Globus pallidus (tissue), 1 donor: Measurements from ENCODE around the gene CCDC33.

Experiments used
- DNase-seq: peaks from one replicate; pipeline ENCODE4 v3.0.0-alpha.2; 2015; ENCODE audit warnings: low spot score

Gene CCDC33

DNA sequence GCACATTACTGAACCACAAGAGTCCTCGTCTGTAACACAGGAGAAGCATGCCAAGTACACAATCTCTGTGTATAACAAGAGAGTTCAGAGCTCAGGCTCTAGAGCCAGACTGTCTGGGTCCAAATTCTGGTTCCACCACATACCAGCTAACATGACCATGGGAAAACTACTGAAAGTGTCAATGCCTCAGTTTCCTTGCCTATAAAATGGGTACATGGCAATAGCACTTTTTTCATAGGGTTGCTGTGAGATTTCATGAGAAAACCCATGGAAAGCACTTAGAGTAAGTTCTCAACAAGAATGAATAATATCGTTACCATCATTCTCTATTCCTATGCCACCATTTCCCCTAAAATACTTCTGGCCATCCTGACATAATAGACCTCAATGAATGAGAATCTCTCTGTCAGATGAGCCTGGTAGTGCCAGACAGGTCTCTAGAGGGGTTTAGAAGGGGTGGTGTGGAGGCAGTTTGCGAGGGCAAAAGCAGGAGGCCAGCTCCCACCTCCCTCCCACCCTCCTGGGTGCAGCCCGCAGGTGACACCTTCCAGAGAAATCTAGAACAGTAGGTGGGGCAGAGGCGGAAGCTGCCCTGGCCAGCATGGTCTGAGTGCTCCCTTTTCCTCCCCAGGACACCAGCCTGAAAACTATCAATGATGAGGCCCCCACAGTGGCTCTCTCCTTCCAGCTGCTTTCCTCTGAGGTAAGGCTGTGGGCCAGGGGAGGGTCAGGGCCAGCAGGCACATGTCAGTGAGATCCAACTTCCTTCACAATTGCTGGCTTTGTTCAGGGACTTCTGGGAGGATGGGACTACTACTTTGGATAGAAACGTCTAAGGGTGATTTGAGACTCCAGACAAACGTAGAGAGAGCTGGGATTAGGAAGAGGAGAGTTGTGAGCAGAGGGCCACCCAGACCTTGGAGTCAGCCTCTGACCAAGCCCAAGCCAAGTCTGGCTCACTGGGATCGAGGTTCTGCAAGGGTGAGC is 45.3 kb downstream of the CCDC33 start:
- DNase-seq = no peak

DNA sequence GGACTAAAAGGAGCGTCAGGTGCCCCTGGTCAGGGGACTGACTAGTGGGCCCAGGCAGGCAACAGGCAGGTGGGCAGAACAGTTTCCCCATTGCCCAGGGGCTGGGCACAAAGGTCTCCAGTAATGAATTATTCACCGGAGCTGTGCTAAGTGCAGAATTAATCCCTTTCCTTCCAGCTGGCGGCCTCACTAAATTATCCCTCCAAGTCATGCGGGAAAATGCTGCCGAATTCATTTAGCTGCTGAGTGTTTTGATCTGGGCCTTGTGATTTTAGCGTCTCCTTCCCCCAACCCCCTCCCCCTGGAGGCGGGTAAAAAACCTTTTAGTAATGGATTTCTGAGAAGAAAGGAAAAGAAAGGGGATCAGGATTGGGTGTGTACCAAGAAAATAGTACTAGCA is 47.2 kb downstream of the CCDC33 start:
- peak; percentile 10 for DNase-seq

DNA sequence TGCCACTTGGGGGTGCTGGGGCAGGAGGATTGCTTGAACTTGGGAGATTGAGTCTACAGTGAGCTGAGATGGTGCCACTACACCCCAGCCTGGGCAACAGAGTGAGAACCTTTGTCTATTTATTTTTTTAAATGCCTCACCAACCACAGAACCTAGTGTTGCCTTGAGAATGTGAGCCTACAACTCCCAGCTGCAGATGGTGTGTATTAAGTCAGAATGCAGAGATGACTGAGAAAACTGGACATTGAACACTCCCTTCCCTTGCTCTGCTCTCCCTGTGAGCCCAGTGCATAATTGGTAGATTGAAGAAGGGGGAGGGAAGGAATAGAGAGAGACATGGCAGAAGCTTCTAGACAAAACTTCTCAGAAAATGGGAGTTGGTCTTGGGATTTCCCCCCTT is 53.5 kb downstream of the CCDC33 start:
- DNase-seq = no peak

DNA sequence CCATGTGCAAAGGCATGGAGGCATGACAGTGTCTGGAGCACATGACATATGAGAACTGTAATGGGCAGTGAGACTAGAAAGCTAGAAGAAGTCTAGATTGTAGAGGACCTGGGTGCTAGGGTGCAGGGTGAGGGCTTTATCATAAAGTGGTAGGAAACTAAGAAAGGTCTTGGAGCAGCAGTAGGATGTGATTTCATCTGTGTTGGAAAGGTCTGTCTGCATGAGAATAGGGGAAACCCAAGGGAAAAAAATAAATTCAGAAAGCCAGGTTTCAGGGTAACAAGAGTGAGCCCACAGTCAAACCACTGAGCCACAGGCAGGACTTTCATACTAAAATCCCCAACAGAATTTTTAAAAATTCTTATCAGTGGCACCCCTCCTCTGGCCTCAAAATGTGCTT is 54.5 kb downstream of the CCDC33 start:
- no peak for DNase-seq

DNA sequence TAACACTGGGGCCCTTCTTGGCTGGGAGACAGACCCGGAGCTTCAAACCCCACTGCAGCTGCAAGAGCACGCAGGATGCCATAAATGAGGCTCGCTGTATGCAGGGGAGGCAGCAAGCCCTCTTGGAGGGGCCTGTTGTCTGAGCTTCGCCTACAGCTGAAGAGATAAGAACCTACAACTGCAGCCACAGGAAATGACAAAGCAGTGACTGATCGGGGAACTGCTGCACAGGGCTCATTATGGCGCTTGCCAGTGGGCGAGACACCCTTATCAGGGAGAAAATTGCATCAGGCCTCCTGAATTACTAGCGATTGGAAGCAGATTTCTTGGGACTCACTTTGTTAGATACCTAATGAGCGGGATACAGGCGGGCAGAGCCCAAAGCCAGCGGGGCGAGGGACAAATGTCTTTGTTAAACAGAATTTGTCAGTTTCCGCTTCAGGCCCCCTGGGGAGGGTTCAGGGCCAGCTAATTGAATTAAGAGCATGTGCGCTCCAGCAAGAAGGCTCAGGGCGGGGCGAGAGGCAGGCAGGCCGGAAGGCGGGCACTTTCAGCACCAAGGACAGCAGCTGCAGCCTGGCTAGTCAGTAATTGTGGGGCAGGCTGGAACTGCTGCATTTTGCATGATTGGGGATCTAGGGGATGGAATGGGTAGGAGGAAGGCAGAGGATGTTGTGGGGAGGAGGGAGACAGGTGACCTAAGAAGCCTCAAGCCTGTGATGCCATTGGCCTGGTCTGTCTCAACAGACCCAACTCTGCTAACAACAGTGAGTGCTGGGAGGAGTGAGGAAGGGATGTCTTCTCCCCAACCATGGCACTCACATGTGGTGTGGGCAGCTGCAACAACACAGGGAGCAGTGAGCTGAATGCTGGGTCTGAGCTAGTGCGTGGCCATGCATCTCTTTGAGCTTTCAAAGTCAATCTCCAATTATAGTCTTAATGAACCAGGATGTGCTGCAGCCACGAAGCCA is 55.3 kb downstream of the CCDC33 start:
- DNase-seq = peak; percentile 47

DNA sequence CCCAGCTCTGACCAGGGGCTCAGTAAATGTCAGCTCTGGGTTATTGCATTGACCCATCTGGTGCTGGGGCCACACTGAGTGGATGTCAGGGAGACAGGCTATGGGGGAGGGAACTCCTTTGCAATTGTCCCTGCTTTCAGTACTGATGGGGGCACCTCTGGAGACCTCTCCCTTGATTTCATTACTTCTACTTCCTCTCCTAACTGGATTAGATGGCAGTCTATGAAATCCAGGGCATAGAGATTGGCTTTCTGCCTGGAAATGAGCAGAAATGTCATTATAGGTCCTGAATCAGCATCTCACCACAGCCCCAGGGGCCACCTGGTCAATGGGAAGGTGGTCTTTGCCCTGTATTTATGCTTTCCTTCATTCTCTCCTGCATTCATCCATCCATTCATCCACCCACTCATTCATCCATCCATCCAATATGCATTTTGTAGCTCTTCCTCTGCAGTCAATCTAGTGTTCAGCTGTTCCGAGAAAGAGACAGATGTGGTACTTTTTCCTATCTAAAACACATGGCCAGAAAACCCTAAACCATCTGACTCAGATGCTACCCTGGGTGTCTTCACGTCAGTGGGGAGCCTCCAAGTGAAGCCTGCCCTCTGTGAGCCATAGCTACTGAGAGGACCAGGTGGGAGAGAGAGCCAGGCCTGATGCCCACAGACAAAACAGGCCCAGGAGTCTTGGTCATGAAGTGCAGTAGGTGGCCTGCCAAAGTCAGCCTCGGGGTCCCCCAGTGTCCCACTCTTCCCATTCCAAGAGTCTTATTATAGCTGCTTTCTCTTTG is 57.1 kb downstream of the CCDC33 start:
- DNase-seq = no peak

DNA sequence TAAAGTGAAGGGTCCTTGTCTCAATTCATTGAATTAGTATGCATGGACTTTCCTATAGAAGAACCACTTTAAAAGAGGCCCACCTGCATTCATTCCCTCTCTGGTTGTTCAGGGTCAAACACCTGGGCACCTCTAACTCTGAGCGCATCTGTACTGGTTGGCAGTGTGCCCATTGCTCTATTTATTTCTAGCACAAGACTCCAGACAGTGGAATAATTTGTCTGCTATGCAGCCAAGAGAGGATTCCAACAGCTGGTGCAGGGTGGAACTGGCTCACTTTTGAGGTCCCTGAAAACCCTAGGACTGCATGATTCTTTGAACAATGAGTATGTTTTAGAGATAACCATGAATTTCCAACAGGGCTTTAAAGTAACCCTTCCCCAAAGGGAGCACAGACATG is 57.9 kb downstream of the CCDC33 start:
- DNase-seq = no peak

DNA sequence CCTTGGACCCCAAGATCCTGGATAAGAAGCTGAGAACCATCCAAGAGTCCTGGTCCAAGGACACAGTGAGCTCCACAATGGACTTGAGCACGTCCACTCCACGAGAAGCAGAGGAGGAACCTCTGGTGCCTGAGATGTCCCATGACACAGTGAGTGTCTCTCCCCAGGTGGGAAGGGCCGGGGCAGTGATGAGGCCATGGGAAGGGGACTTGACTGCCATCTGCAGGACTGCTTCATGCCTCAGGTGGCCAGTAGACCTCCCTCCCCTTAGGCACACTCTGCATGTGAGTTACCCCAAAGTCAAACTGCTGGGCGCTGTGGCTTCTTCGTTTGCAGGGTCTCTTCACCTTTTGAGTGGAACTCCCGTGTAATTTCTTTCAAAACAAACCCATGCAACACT is 59.7 kb downstream of the CCDC33 start:
- no peak for DNase-seq

DNA sequence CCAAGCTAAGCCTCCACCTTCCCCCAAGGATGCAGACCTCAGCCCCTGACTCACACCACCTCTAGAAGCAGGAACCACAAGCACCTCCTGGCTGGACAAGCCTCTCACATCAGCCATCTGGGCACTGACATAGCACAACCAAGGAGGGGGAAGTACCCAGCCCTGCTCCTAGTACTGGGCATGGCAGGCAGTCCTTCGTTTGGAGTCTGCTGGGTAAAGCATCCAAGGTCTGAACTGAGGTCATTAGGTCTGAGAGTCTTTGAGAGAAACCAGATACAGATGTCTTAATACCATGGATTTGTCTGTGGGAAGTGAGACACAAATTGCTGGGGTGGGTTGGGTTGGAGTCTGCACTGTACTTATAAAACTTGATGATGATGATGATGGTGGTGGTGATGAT is 61.8 kb downstream of the CCDC33 start:
- no peak for DNase-seq

DNA sequence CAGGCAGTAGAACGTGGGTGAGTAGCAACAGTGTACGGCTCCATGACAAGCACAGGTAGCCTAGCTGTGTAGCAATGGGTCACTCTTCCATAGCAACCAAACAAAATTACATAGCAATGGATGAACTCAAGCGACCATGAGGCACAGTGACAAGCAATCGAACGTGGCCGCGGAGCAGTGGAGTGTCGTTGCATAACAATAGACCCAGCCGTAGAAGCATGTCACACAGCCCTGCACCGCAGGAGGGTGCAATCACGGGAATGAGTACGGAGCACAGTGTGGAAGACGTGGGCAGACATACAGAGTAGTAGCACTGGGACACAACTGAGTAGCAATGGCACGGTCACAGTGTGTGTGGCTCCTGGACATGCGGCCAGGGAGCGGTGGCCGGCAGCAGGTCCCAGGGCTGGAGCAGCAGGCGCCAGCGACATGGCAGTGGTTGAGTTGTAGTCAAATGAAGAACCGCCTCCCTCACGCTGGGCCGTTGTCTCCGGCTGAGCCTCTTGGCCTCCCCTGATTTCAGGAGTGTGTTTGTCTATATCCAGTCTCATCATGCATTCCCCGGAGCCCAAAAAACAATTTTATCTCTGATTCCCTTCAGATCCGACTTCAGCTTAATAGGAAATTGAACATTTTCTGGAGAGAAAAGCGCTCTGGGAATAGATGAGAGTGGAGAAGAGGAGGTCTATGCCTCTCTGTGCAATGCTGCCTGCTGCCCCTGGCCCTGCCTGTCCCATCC is 64.1 kb downstream of the CCDC33 start:
- no peak for DNase-seq

DNA sequence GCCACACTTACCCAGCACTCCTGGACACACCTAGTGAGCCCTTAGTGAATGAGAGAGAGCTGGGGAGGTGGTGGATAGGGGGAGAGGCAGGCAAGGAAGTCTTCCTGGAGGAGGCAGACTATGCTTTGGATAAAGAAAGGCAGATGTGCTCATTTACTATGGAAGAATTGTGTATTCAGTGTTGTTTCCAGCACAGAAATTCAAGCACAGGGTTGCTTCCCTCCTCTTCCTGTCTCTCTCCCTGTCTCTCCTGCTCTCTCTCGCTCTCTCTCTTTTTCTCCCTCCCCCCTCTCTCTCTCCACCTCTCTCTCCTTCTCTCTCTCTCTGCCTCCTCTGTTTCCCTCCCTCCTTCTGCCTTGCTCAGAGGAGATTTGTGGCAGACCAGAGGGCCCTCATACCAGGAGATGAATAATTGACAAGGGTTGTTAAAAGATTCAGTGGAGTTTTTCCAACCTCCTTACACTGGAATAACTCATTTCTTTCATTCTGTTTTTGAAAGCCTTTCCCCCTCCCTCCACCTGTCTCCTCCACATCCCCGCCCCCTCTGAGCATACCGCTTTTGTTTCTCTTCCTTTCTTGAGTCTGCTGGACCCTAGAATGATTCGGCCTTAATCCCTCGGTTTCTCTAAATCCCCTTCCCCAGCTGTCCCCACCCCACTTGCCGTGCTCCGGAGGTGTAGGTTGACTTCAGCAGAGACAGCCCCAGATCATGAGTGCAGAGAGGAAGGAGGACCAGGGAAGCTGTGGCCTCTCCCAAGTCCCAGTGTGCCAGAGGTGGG is 65.6 kb downstream of the CCDC33 start:
- no peak for DNase-seq

DNA sequence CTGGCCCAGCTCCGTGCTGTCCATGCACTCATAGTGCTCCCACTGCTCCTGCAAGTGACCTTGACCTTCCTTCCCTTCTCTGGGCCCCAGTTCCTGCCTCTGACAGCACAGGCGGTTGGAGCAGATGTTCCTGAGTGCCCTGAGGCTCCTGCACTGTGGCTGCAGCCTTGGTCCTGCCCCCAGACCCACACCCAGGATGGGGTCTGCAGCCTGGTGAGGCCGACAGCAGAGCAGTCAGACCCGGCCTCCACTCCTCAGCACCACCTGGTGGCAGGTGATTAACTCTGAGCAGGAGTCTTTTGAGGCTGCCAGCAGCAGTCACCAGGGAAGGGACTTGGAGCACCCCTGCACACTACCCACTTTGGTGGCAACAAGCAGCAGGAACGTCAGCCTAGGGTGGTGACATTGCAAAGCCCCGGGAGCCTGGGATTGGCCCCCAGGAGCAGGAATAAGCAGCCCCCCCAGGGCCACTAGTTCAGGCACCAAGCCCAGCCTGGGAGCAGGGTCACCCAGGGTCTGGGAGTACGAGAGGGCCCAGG is 66.8 kb downstream of the CCDC33 start:
- DNase-seq = no peak

DNA sequence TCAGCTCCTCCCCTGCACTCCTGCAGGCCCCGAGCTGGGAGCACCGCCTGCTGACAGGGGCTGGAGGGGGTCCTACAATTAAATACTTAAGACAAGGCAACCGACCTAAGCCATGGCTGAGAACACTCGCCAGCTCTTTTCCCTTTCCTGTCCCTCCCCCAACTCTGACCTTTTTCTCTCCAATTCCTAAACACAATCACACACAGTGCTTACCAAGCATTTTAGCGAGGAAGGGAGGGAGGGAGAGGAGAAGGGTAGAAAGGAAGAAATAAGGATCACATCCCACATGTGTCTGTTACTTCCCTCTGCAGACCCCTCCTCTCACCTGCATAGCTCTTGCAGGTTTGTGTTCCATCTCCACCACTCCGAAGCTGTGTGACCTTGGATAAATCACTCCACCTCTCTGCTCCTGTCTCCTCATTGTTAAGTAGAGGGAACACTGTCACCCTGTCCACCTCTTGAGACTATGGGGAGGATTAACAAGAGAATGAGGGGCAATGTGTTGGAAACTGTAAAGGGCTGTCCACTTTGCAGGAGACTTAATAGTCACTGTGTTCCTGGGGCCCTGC is 67.7 kb downstream of the CCDC33 start:
- DNase-seq = no peak

DNA sequence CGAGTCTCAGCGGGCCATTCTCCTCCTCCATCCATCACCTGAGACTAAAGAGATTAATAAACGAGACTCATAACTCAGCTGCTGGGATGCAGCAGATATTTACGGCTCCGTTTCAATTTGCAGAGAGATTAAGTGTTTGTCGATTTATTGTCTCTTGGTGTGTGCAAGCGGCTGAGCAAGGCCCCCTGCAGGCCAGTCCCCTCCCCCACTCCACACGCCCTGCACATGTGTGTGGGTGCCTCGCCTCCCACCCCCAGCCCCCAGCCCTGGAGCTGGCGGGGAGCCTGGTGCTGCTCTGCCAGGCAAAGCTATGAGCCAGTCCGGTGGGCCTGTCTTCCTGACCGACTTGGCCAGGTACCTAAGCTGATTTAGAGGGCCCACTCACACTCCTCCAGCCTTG is 68.3 kb downstream of the CCDC33 start:
- DNase-seq = no peak

DNA sequence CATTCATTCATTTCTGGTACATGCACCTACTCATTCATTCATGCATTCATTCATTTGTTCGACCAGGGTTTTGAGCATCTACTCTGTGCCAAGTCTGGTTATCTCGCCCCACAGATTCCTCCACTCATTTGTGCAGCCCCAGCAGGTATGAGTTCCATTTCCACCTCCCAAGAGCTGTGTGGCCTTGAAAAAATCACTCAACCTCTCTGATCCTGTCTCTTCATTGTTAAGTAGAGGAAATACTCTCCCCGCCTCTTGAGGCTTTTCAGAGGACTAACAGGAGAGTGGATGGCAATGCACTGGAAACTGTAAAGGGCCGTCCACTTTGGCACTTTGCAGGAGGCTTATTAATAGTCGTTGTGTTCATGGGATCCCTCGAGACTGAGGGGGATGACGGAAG is 69.6 kb downstream of the CCDC33 start:
- no peak for DNase-seq

DNA sequence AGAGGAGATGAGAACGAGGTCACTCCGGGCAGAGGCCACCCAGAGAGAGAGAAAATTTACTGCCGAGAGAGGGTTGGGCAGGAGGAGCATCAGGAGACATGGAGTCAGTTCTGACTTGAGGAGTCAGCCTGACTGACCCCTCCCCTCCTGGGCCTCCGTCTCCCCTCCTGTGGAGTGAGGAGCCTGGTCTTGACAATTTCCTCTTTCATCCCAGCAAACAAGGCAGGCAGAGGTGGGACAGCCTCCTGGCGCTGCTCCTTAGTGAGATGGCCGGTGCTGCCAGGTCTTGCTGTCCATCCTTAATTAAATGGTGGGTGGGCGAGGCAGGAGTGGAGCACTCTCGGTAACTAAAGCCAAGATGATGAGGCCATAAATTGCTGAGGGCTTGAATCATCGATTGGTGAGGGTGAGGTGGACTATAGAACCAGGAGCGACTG is 70.7 kb downstream of the CCDC33 start:
- no peak for DNase-seq

DNA sequence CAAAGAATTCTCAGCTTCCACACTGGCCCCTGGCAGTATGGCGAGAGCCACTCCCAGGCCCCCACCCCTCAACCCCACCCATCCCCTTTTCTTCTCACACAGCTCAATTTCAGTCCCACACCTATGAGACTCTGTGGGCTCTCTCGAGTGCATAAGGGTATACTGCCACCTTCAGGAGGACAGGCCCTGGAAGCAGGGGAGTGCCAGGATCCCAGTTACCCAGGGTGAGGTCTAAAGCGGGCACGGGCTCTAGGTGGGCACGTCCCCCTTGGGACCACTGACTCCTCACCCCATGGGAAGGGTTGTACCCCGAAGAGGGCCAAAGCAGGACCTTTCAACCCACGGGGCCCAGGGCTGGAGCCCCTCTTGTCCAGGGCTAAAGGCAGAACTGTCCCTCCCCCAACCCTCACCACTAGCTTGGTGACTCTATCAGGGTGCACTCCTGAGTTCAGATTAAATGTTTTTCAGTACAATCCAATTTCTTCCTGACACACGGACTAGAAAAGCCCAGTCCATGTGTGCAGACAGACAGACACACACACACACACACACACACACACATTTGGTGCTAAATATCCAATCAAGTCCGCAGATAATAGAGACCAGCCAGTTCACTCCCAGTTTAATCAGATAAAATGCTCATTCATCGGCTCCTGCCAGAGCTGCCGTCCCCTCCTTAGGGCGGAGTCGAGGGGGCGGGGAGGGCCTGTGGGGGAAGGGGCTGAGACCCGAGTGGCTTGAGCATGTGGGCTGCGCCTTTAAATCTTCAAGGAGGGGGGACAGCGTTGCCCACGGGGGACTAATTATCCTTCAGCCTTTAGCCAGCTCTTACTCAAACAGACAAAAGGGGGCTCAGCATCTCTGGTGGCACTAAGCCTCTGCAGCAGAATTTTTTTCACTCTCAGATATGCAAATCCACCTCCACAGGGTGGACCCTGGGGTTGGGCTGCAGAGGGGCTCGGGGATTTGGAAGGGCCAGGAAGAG is 72.0 kb downstream of the CCDC33 start:
- peak; percentile 19 for DNase-seq

DNA sequence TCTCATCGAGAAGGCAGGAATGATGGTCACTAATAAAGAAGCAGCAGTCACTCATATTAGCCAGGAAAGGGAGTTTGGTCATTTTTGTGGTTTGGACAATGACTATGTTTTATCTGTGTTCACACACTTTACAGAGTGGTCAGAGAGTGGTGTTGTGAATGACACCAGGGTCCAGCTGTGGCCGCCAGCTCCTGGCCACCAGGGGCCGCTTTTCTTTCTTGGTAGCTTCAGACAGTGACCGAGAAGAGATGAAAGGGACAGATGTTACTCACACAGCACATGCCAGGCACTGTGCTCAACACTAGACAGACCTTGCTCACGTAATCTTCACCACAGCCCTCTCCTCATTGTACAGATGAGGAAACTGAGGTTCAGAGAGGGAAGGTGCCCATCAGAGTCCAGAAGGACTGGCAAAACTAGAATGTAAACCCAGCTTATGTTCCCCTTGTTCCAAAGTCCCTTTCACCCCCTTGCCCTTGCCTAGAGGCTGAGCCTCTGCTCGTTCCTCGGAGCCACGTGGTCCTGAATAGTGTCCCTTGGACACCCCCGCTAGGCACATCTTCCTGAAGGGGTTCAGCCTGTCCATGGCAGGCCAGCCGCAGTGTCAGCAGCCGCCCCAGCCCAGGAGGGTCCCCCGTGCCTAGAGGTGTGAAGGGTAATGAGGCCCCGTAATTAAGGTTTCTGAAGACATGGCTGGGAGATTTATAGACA is 75.8 kb downstream of the CCDC33 start:
- no peak for DNase-seq
